Measurements from ENCODE around the gene C1orf216. TPM values are rescaled to one million over a fixed set of nuclear protein-coding genes. Genes with fewer than 3 reads are reported as not detected.
"Not testable (repeated sequence)": the region's sequence is repeated elsewhere in the genome, so short reads cannot be mapped to it uniquely, and the experiment has no call there.

The C1orf216 gene
- total and polyA plus RNA-seq, 2 of the 4 experiments (the other 2 are of a cell fraction): 13.4 to 16.7 TPM

GRCh38 chr1:35699152-35699551, 19.5 kb downstream of the C1orf216 start:
- H3K14ac ChIP-seq (replicated peaks; ENCODE audit: low read depth, low read length); intact Hi-C loops (cut with micrococcal nuclease); ATAC-seq (ENCODE audit: low read depth); H3K4me2 ChIP-seq (ENCODE audit: low read depth, low read length); H3K4ac ChIP-seq (ENCODE audit: low read depth, low read length); H4K20me1 ChIP-seq (ENCODE audit: insufficient read depth, low read length); H3K23ac ChIP-seq (ENCODE audit: low read depth, low read length); H4K8ac ChIP-seq (ENCODE audit: low read depth in 2 of 2, low read length in 2 of 2); H3K79me1 ChIP-seq (ENCODE audit: low read depth in 1 of 2, low read length in 2 of 2); H2AK5ac ChIP-seq (ENCODE audit: low read depth, low read length); H3K36me3 ChIP-seq (ENCODE audit: control insufficient read depth, insufficient read depth, low read length); H2BK120ac ChIP-seq (ENCODE audit: low read depth, low read length); H4K91ac ChIP-seq (ENCODE audit: insufficient read depth, low read depth, low read length); in situ Hi-C loops (cut with MboI; ENCODE audit: low sequenced_read_pairs); H3K56ac ChIP-seq (ENCODE audit: extremely low read depth, insufficient read depth, low read length); H2AK9ac ChIP-seq (replicated peaks; ENCODE audit: low read depth, low read length, poor library complexity); H2BK5ac ChIP-seq (ENCODE audit: low read depth, low read length, poor library complexity, severe bottlenecking); H4K5ac ChIP-seq (ENCODE audit: low read depth, low read length); H3K4me1 ChIP-seq (ENCODE audit: control insufficient read depth, insufficient read depth, low read length); H3K27ac ChIP-seq (ENCODE audit: insufficient read depth, low read length); BruUV-seq (replicated peaks); H2AFZ ChIP-seq (replicated peaks; ENCODE audit: low read length, poor library complexity); H3K9ac ChIP-seq (ENCODE audit: low read depth, low read length); H3K9me3 ChIP-seq (ENCODE audit: control insufficient read depth, insufficient read depth, low read length); H3K18ac ChIP-seq (ENCODE audit: low read depth, low read length); H3K9me1 ChIP-seq (ENCODE audit: insufficient read depth, low read length); H2BK15ac ChIP-seq (ENCODE audit: low read depth, low read length); H2BK20ac ChIP-seq (ENCODE audit: low read depth, low read length); POLR2A ChIA-PET (ENCODE audit: unreplicated experiment); H3K4me3 ChIP-seq (ENCODE audit: insufficient read depth, low read depth, low read length); dilution Hi-C loops (cut with HindIII; ENCODE audit: low sequenced_read_pairs, unreplicated experiment); CTCF ChIA-PET: not testable (repeated sequence)
- H3K27me3 ChIP-seq (ENCODE audit: control insufficient read depth, insufficient read depth, low read length): peaks cover 44% of the 10 kb centered on the region
- WGBS, 2 experiments (ENCODE audit: extremely low coverage in 2 of 2, insufficient read length in 1 of 2): no CpG with 5 or more reads among the region's 1 CpG
- peak; percentile 16 for DNase-seq
